Transverse colon (tissue), 4 donors: ENCODE results near the gene AKAP13.

Source experiments
- POLR2AphosphoS5 ChIP-seq, 3 donors: sonication (generic); formaldehyde crosslinking; IDR thresholded peaks; one replicate each; pipeline ENCODE4 v1.6.1; 2016; ENCODE audit warnings: antibody characterized with exemption in 3 of 3
- TF ChIP-seq, protein P1 (sequence below), 5 experiments: fragments of 200-600 bp in 3 of 5; fragments of 450-650 bp in 2 of 5; sonication (generic) in 3 of 5; IDR thresholded peaks; 1 replicate in 2 of 5; 2 replicates in 3 of 5; pipeline ENCODE4 v1.5.1; 2016 to 2017; ENCODE audit warnings: antibody characterized with exemption in 5 of 5, inconsistent platforms in 3 of 5, mild to moderate bottlenecking in 2 of 5, moderate library complexity in 1 of 5

DNA sequence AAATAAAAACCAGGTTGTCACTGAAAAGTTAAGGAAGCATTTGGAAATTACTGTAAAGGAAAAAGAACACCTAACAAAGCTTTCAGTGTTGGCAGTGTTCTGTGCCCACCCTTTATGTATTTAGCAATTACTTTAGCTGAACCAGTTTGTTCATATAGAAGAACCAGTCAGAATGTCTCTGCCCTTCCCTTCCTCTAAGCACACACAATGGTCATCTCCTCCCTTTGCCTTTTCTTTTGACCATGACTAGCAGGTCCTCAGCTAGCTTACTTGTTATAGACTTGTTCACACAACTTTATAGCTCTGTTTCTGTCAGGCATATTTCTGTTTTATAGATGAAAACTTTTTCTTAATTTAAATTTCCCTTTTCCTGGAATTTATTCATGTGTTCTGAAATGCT is 59.6 kb downstream of the AKAP13 start:
- TF ChIP-seq, protein P1, sequence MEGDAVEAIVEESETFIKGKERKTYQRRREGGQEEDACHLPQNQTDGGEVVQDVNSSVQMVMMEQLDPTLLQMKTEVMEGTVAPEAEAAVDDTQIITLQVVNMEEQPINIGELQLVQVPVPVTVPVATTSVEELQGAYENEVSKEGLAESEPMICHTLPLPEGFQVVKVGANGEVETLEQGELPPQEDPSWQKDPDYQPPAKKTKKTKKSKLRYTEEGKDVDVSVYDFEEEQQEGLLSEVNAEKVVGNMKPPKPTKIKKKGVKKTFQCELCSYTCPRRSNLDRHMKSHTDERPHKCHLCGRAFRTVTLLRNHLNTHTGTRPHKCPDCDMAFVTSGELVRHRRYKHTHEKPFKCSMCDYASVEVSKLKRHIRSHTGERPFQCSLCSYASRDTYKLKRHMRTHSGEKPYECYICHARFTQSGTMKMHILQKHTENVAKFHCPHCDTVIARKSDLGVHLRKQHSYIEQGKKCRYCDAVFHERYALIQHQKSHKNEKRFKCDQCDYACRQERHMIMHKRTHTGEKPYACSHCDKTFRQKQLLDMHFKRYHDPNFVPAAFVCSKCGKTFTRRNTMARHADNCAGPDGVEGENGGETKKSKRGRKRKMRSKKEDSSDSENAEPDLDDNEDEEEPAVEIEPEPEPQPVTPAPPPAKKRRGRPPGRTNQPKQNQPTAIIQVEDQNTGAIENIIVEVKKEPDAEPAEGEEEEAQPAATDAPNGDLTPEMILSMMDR (IDR thresholded peaks at IDR 0.05) = no peak
- TF ChIP-seq POLR2AphosphoS5 (IDR thresholded peaks at IDR 0.05) = no peak
